ENCODE data around the gene EYA2. TPM values are rescaled to one million over a fixed set of nuclear protein-coding genes. Genes with fewer than 3 reads are reported as not detected.

Gene EYA2
- total and polyA plus RNA-seq, 2 experiments from 2014 or later: 1.4 to 2.0 TPM

DNA sequence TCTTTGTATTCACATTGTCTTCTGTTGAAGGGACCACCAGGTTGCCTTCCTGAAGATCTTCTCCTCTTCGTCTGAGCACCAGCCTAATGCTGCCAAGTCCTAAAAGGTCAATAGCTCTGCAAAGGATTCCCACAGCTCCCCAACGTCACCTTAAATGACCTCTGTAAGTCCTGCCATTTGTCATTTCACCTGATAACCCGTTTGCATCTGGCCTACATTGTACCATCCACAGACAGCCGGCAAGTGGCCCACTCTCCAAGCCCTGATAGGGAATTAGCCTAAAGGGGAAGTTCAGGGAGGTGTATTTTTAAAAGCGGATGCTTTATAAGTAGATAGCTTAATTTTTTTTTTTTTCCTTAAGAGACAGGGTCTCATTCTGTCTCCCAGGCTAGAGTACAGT, 334.0 kb downstream of the EYA2 start:
- no peak for DNase-seq (ENCODE audit: low spot score)
- peaks cover 11% of the 10 kb centered on the region for H3K79me2 ChIP-seq
- no peaks in the 10 kb centered on the region for H3K36me3 ChIP-seq (replicated peaks; ENCODE audit: insufficient read depth, low read depth)
- WGBS (ENCODE audit: low lambda C conversion rate, missing lambda C conversion rate): 84% methylated on average over 5 of the region's 5 CpGs
- no peak overlapping the region for H2AFZ ChIP-seq
- H3K4me3 ChIP-seq: no peak overlapping the region
- no peak overlapping the region for H3K27ac ChIP-seq
- no peak overlapping the region for H3K4me2 ChIP-seq
- H3K4me1 ChIP-seq (ENCODE audit: insufficient read depth): peaks cover 4% of the 10 kb centered on the region
- no peaks in the 10 kb centered on the region for H3K9me2 ChIP-seq (replicated peaks; ENCODE audit: insufficient read depth)
- TF ChIP-seq EZH2phosphoT487 (IDR thresholded peaks at IDR 0.05; ENCODE audit: low read depth, severe bottlenecking, unreplicated experiment) (no peak), EZH2 (IDR thresholded peaks at IDR 0.05; ENCODE audit: borderline replicate concordance) (no peak)
- TF ChIP-seq, protein P1, sequence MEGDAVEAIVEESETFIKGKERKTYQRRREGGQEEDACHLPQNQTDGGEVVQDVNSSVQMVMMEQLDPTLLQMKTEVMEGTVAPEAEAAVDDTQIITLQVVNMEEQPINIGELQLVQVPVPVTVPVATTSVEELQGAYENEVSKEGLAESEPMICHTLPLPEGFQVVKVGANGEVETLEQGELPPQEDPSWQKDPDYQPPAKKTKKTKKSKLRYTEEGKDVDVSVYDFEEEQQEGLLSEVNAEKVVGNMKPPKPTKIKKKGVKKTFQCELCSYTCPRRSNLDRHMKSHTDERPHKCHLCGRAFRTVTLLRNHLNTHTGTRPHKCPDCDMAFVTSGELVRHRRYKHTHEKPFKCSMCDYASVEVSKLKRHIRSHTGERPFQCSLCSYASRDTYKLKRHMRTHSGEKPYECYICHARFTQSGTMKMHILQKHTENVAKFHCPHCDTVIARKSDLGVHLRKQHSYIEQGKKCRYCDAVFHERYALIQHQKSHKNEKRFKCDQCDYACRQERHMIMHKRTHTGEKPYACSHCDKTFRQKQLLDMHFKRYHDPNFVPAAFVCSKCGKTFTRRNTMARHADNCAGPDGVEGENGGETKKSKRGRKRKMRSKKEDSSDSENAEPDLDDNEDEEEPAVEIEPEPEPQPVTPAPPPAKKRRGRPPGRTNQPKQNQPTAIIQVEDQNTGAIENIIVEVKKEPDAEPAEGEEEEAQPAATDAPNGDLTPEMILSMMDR (IDR thresholded peaks at IDR 0.05; ENCODE audit: poor library complexity): no peak
- no peaks in the 10 kb centered on the region for H3K27me3 ChIP-seq
- no peaks in the 10 kb centered on the region for H3K9me3 ChIP-seq (ENCODE audit: low read depth)
- no peaks in the 10 kb centered on the region for H4K20me1 ChIP-seq (ENCODE audit: insufficient read depth, poor library complexity, severe bottlenecking)

DNA sequence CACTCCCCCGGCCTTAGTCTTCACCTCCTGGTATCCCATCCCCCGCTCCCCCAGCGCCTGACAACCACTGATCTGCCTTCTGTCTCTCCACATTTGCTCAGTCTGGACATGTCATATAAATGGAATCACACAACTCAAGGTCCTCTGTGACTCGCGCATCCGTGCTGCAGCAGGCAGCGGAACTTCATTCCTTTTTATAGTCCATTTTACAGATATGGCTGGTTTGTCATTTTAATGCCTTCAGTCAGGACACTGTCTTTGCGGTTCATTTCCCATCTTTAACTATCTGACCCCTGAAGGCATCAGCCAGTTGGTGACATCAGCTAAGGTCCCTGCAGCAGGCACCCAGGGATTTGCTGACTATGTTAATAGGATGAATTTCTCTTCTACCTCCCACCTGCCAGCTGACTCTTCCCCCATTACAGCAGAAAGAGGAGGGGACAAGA, 336.2 kb downstream of the EYA2 start:
- Histone ChIP-seq H3K27me3 (no peaks in the 10 kb centered on the region), H3K36me3 (replicated peaks; ENCODE audit: insufficient read depth, low read depth) (no peaks in the 10 kb centered on the region), H3K9me3 (ENCODE audit: low read depth) (no peaks in the 10 kb centered on the region), H3K27ac (no peak overlapping the region), H3K4me3 (no peak overlapping the region), H3K9me2 (replicated peaks; ENCODE audit: insufficient read depth) (no peaks in the 10 kb centered on the region), H3K79me2 (peaks cover 11% of the 10 kb centered on the region), H2AFZ (no peak overlapping the region), H3K4me1 (ENCODE audit: insufficient read depth) (peaks cover 4% of the 10 kb centered on the region), H4K20me1 (ENCODE audit: insufficient read depth, poor library complexity, severe bottlenecking) (no peaks in the 10 kb centered on the region), H3K4me2 (no peak overlapping the region)
- DNase-seq (ENCODE audit: low spot score): no peak
- 84% methylated on average over 8 of the region's 8 CpGs for WGBS (ENCODE audit: low lambda C conversion rate, missing lambda C conversion rate)
- TF ChIP-seq EZH2 (IDR thresholded peaks at IDR 0.05; ENCODE audit: borderline replicate concordance): no peak
- TF ChIP-seq, protein P1 (IDR thresholded peaks at IDR 0.05; ENCODE audit: poor library complexity): no peak
- no peak for TF ChIP-seq EZH2phosphoT487 (IDR thresholded peaks at IDR 0.05; ENCODE audit: low read depth, severe bottlenecking, unreplicated experiment)

DNA sequence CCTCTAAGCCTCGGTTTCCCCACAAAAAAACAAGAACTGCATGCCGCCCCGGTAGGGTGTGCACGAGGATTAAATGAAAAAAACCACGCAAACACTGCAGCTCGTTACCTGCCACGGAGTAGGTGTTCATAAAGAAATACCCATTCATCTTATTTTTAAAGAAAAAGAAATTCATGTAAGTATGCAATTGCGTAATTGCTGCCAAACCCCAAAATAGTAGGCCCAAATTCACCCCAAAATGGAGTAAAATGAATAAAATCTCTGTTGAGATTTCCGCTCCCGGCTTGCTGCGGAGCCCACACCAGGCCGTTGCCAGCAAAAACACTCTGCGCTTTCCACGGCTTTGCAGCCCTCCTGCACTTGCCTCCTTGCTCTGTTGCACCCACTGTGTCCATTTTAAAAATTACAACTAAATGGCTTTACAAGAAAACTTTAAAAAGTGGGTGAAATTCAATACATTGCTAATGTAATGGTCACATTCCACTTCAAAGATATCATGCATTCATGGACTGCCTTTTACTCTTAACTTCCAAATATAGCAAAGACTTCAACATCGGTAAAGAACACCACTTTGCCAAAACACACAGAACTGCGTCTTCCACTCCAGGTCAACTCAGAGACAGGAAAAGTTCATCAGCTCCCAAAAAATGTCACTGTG, 336.9 kb downstream of the EYA2 start:
- no peak overlapping the region for H3K4me2 ChIP-seq

More for the DNA sequence above, 336.9 kb downstream of the EYA2 start:
- Histone ChIP-seq H3K79me2 (peaks cover 11% of the 10 kb centered on the region), H3K27me3 (no peaks in the 10 kb centered on the region), H3K36me3 (replicated peaks; ENCODE audit: insufficient read depth, low read depth) (no peaks in the 10 kb centered on the region), H3K9me3 (ENCODE audit: low read depth) (no peaks in the 10 kb centered on the region), H3K4me1 (ENCODE audit: insufficient read depth) (peaks cover 4% of the 10 kb centered on the region), H3K27ac (peak overlapping the region; percentile 33), H3K4me3 (no peak overlapping the region), H2AFZ (no peak overlapping the region), H4K20me1 (ENCODE audit: insufficient read depth, poor library complexity, severe bottlenecking) (no peaks in the 10 kb centered on the region), H3K9me2 (replicated peaks; ENCODE audit: insufficient read depth) (no peaks in the 10 kb centered on the region)
- WGBS (ENCODE audit: low lambda C conversion rate, missing lambda C conversion rate): 88% methylated on average over 16 of the region's 16 CpGs
- no peak for DNase-seq (ENCODE audit: low spot score)
- no peak for TF ChIP-seq EZH2 (IDR thresholded peaks at IDR 0.05; ENCODE audit: borderline replicate concordance)
- no peak for TF ChIP-seq EZH2phosphoT487 (IDR thresholded peaks at IDR 0.05; ENCODE audit: low read depth, severe bottlenecking, unreplicated experiment)
- TF ChIP-seq, protein P1 (IDR thresholded peaks at IDR 0.05; ENCODE audit: poor library complexity): no peak

All from hepatocyte (in vitro differentiated cells).